Endothelial cell of umbilical vein (primary cell): ENCODE results near the gene CCT6B. TPM values are rescaled to one million over a fixed set of nuclear protein-coding genes. Genes with fewer than 3 reads are reported as not detected.
A peak's percentile ranks its signal among the peaks of the same experiment; 100 is the strongest.

Experiments used
- BruUV-seq: library from RNA; stranded (reverse); fragments of 400-500 nt; replicated peaks from 2 replicates; lab custom pipeline; 2021; lab: Mats Ljungman, UMichigan
- CTCF ChIA-PET: fragments of 300-600, 350-600 bp; sonication (Branson Sonifier 250); formaldehyde crosslinking; loops from one replicate; lab custom pipeline; 2021; ENCODE audit warnings: antibody characterized with exemption, inconsistent platforms; lab: Charles Lee
- POLR2A ChIA-PET: fragments of 300-600, 350-600 bp; sonication (Branson Sonifier 250); formaldehyde crosslinking; loops from one replicate; lab custom pipeline; 2021; ENCODE audit warnings: antibody characterized with exemption, inconsistent platforms; lab: Charles Lee
- DNase-seq: peaks from one replicate; pipeline ENCODE4 v3.0.0-alpha.2; 2011; ENCODE audit warnings: low read depth, low spot score
- FAIRE-seq: peaks from 2 replicates; lab custom pipeline; 2011; peaks lifted over from hg19 to GRCh38; lab: Jason Lieb, UNC
- H2AFZ ChIP-seq: 2 replicates; pipeline ENCODE4 v1.6.0; 2012; ENCODE audit warnings: low read depth, low read length, control low read depth, inconsistent platforms
- H3K27ac ChIP-seq: 2 replicates; pipeline ENCODE4 v1.5.1; 2011; ENCODE audit warnings: low read depth, mild to moderate bottlenecking, control low read depth, low read length, moderate library complexity; ENCODE audit not compliant: insufficient read depth
- H3K27me3 ChIP-seq, 2 experiments: 2 replicates each; pipeline versions ENCODE4 v1.6.0 to v1.6.1; 2011; ENCODE audit warnings: low read length in 2 of 2, mixed read lengths in 1 of 2; ENCODE audit not compliant: control insufficient read depth in 2 of 2, insufficient read depth in 2 of 2
- H3K36me3 ChIP-seq, 2 experiments: 2 replicates in 1 of 2; 3 replicates in 1 of 2; pipeline ENCODE4 v1.5.1; 2011; ENCODE audit warnings: low read length in 2 of 2, mild to moderate bottlenecking in 1 of 2, moderate library complexity in 1 of 2; ENCODE audit not compliant: control insufficient read depth in 2 of 2, insufficient read depth in 2 of 2; ENCODE audit errors: extremely low read depth in 1 of 2
- H3K4me1 ChIP-seq: 3 replicates; pipeline ENCODE4 v1.5.1; 2011; ENCODE audit warnings: mild to moderate bottlenecking, low read length; ENCODE audit not compliant: control insufficient read depth, insufficient read depth; ENCODE audit errors: extremely low read depth
- H3K4me2 ChIP-seq: 2 replicates; pipeline ENCODE4 v1.6.1; 2011; ENCODE audit warnings: low read length, control low read depth, mixed read lengths; ENCODE audit not compliant: insufficient read depth
- H3K4me3 ChIP-seq, 3 experiments: fragments of 200-600 bp in 1 of 3; sonication (generic), shearing (Covaris generic) in 1 of 3; replicated peaks in 1 of 3; 2 replicates each; pipeline ENCODE4 v1.5.1; 2011 to 2016; ENCODE audit warnings: control low read depth in 3 of 3, low read length in 3 of 3, mild to moderate bottlenecking in 2 of 3, inconsistent platforms in 1 of 3, low read depth in 1 of 3, moderate library complexity in 1 of 3; ENCODE audit not compliant: insufficient read depth in 1 of 3
- H3K79me2 ChIP-seq: 2 replicates; pipeline ENCODE4 v1.6.0; 2012; ENCODE audit warnings: low read length, inconsistent platforms; ENCODE audit not compliant: control insufficient read depth, insufficient read depth
- H3K9ac ChIP-seq: replicated peaks from 2 replicates; pipeline ENCODE3; 2011; ENCODE audit warnings: low read length, control low read depth; ENCODE audit not compliant: insufficient read depth; ENCODE audit errors: extremely low read depth
- H3K9me1 ChIP-seq: replicated peaks from 3 replicates; pipeline ENCODE4 v1.6.0; 2011; ENCODE audit warnings: mild to moderate bottlenecking, low read length; ENCODE audit not compliant: control insufficient read depth, insufficient read depth; ENCODE audit errors: extremely low read depth
- H3K9me3 ChIP-seq: replicated peaks from 2 replicates; pipeline ENCODE4 v1.5.1; 2012; ENCODE audit warnings: low read length, inconsistent platforms; ENCODE audit not compliant: control insufficient read depth, insufficient read depth
- H4K20me1 ChIP-seq: replicated peaks from 2 replicates; pipeline ENCODE3; 2011; ENCODE audit warnings: mild to moderate bottlenecking, low read length; ENCODE audit not compliant: control insufficient read depth, insufficient read depth; ENCODE audit errors: extremely low read depth
- CTCF ChIP-seq, 2 donors: IDR thresholded peaks; 1 replicate in 1 of 2; 2 replicates in 1 of 2; pipeline ENCODE4 v1.5.1; 2011; ENCODE audit warnings: low read length in 2 of 2, mild to moderate bottlenecking in 2 of 2, moderate library complexity in 2 of 2, control low read depth in 1 of 2, inconsistent platforms in 1 of 2, low read depth in 1 of 2; ENCODE audit not compliant: insufficient read depth in 1 of 2; ENCODE audit errors: extremely low read depth in 1 of 2
- EZH2 ChIP-seq: IDR thresholded peaks from 2 replicates; pipeline ENCODE4 v1.6.1; 2012; ENCODE audit warnings: borderline replicate concordance, low read depth, mild to moderate bottlenecking, moderate library complexity, low read length, inconsistent platforms; ENCODE audit not compliant: severe bottlenecking
- FOS ChIP-seq: IDR thresholded peaks from 2 replicates; pipeline ENCODE4 v1.6.1; 2011; ENCODE audit warnings: mild to moderate bottlenecking, low read length, moderate library complexity, borderline replicate concordance; ENCODE audit not compliant: insufficient read depth
- GATA2 ChIP-seq: IDR thresholded peaks from 2 replicates; pipeline ENCODE4 v1.7.0; 2011; ENCODE audit warnings: low read depth, mild to moderate bottlenecking, moderate library complexity, mixed read lengths, low read length; ENCODE audit not compliant: insufficient read length, insufficient read depth
- JUN ChIP-seq: IDR thresholded peaks from 2 replicates; pipeline ENCODE4 v1.6.1; 2011; ENCODE audit warnings: borderline replicate concordance, low read depth; ENCODE audit not compliant: insufficient read length, insufficient read depth
- MAX ChIP-seq: IDR thresholded peaks from 2 replicates; pipeline ENCODE4 v1.6.1; 2011; ENCODE audit not compliant: insufficient read depth, insufficient read length
- MYC ChIP-seq: IDR thresholded peaks from one replicate; pipeline ENCODE4 v1.6.1; 2011; ENCODE audit warnings: mild to moderate bottlenecking, low read depth, low read length
- POLR2A ChIP-seq: IDR thresholded peaks from 2 replicates; pipeline ENCODE4 v1.6.1; 2012; ENCODE audit warnings: low read depth, mild to moderate bottlenecking, control low read depth, low read length
- POLR2AphosphoS5 ChIP-seq: IDR thresholded peaks from 2 replicates; pipeline ENCODE4 v1.6.1; 2012; ENCODE audit warnings: low read depth, mild to moderate bottlenecking, control low read depth, low read length, moderate library complexity; ENCODE audit not compliant: insufficient read depth
- dilution Hi-C: fragments of 300-500 bp; cut with MboI; formaldehyde crosslinking; loops from one replicate; pipeline ENCODE4 v1.15.0; 2019; ENCODE audit warnings: low sequenced_read_pairs; ENCODE audit not compliant: extremely low pct_ligation_motif_present
- intact Hi-C: fragments of 100-400 bp; cut with micrococcal nuclease; formaldehyde crosslinking; loops from one replicate; pipeline ENCODE4 v1.10.0; 2022
- polyA plus RNA-seq, 4 experiments: library from polyadenylated mRNA; depleted of rRNA in 3 of 4; stranded (reverse) in 3 of 4; unstranded in 1 of 4; fragments of >200 nt; gene quantifications; 2 replicates each; pipeline versions ENCODE4 v1.2.1 to v1.2.3, GENCODE V29; 2011 to 2012; ENCODE audit warnings: missing spikeins in 1 of 4
- total RNA-seq: library from RNA; stranded (reverse); gene quantifications from 2 replicates; pipeline ENCODE4 v1.2.3, GENCODE V29; 2021

Gene CCT6B
- total and polyA plus RNA-seq, 2 donors (not counting 3 experiments of a cell fraction or from before 2014, with no cell fraction given): 0.35 to 1.6 TPM

- ChIA-PET CTCF (no interaction called here), POLR2A (no interaction called here)
- Histone ChIP-seq H3K27ac (no peak overlapping the region), H3K9me3 (no peaks in the 10 kb centered on the region), H3K9me1 (no peaks in the 10 kb centered on the region), H3K27me3 (no peaks in the 10 kb centered on the region), H3K4me1 (no peaks in the 10 kb centered on the region), H2AFZ (no peak overlapping the region), H4K20me1 (no peaks in the 10 kb centered on the region), H3K36me3 (peaks cover 4 to 8% of the 10 kb centered on the region in 2 experiments), H3K79me2 (no peaks in the 10 kb centered on the region), H3K9ac (no peak overlapping the region), H3K4me2 (no peak overlapping the region), H3K4me3 (no peak overlapping the region)
- peak; percentile 38 for FAIRE-seq
- dilution Hi-C loops: no loop called here
- no peak for DNase-seq
- TF ChIP-seq FOS (no peak), GATA2 (no peak), CTCF (IDR thresholded peaks at IDR 0.05; ENCODE audit: extremely low read depth in 1 of 2, insufficient read depth in 1 of 2, low read depth in 1 of 2, low read length in 2 of 2) (no peak), JUN (no peak), EZH2 (no peak), MYC (no peak), POLR2A (no peak), MAX (no peak), POLR2AphosphoS5 (no peak)
- no TSS peak for BruUV-seq
- intact Hi-C loops: no loop called here
These were observed 48.8 kb upstream of the CCT6B start for GRCh38 chr17:35010093-35010492.
